ENCODE measurements around the gene CHURC1. TPM values are rescaled to one million over a fixed set of nuclear protein-coding genes. Genes with fewer than 3 reads are reported as not detected.

CHURC1 gene
- total and polyA plus RNA-seq, 2 experiments from 2014 or later: 42.0 to 218 TPM

DNA sequence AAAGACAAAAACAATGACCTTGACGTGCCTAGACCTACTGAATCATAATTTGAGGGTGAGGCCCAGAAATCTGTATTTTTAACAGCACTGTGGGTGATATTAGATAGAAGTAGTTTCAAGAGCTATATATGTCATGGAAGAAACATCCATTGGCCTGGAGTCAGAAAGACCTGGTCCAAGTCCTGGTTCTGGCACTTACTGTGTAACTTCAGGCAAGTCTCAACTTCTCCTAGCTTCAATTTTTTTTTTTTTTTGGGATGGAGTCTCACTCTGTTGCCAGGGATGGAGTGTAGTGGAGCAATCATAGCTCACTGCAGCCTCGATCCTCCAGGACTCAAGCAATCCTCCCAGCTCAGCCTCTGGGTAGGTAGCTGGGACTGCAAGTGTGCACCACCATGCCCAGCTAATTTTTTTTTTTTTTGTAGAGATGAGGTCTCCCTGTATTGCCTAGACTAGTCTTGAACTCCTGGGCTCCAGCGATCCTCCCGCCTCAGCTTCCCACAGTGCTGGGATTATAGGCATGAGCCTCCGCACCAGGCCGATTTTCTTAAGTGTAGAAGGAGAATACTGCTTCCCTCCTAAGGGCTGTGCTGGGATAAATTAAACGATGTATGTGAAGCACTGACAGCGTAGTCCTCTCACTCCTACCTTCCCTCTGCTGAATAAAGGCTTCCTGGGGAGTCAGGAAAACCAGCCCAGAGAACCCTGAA is 42.6 kb downstream of the CHURC1 start:
- peaks cover 10% of the 10 kb centered on the region for H3F3A ChIP-seq (replicated peaks; ENCODE audit: low read depth)
- no peak for ATAC-seq
- H3K36me3 ChIP-seq (ENCODE audit: insufficient read depth): no peaks in the 10 kb centered on the region; the same call in 1 of the 2 replicates
- peak overlapping the region; percentile 0 for H3K4me3 ChIP-seq
- no peaks in the 10 kb centered on the region; the same call in 1 of the 2 replicates for H4K20me1 ChIP-seq (replicated peaks; ENCODE audit: insufficient read depth)
- Mint-ChIP-seq H3K9me3 (no peaks in the 10 kb centered on the region; the same call in 2 of the 3 replicates), H3K27me3 (ENCODE audit: insufficient read depth, low read depth, poor library complexity) (peaks cover 4% of the 10 kb centered on the region), H3K27ac (no peak overlapping the region), H3K36me3 (ENCODE audit: low read depth) (peaks cover 17% of the 10 kb centered on the region), H3K4me3 (no peak overlapping the region), H3K4me1 (peaks cover 53% of the 10 kb centered on the region)
- peak overlapping the region; percentile 75 for H3K27ac ChIP-seq (ENCODE audit: low read depth)
- H3K4me2 ChIP-seq: peak overlapping the region; percentile 27
- H2AFZ ChIP-seq: no peak overlapping the region
- no peak for TF ChIP-seq EZH2phosphoT487 (IDR thresholded peaks at IDR 0.05; ENCODE audit: unreplicated experiment)
- no peak for TF ChIP-seq ZNF462 (CRISPR knock-in tag; IDR thresholded peaks at IDR 0.05)
- TF ChIP-seq CREB1 (CRISPR knock-in tag; IDR thresholded peaks at IDR 0.05; ENCODE audit: low read depth): no peak
- TF ChIP-seq POLR2AphosphoS5 (IDR thresholded peaks at IDR 0.05; ENCODE audit: low read depth): no peak
- no peak for TF ChIP-seq ZNF114 (CRISPR knock-in tag; IDR thresholded peaks at IDR 0.05)
- no peak for TF ChIP-seq JUNB (IDR thresholded peaks at IDR 0.05; ENCODE audit: unreplicated experiment)
- H3K27me3 ChIP-seq (ENCODE audit: insufficient read depth): no peaks in the 10 kb centered on the region
- peaks cover 22% of the 10 kb centered on the region for H3K79me2 ChIP-seq (replicated peaks; ENCODE audit: insufficient read depth)
- no peak for DNase-seq (ENCODE audit: low spot score)
- peaks cover 32% of the 10 kb centered on the region for H3K4me1 ChIP-seq (ENCODE audit: insufficient read depth)
- H3K9me2 ChIP-seq (ENCODE audit: insufficient read depth): no peaks in the 10 kb centered on the region
